ENCODE results near the gene MYH16. TPM values are rescaled to one million over a fixed set of nuclear protein-coding genes. Genes with fewer than 3 reads are reported as not detected.

The MYH16 gene
- total and polyA plus RNA-seq, 7 donors = 0.19 TPM; not detected in 6

DNA sequence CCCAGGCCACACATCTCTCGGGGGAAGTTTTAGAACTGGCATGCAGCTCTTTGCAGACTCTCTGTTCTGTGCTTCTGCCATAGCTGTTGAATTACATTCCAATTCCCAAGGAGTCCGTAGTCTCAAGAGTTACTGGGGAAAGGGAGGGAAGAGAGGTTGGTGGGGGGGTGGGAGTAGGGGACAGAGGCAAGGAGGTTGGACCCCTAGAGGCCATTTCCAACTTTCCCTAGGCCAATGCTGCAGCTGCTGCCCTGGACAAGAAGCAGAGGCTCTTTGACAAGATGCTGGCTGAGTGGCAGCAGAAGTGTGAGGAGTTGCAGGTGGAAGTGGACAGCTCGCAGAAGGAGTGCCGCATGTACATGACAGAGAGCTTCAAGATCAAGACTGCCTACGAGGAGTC is 23.8 kb downstream of the MYH16 start:
- Histone ChIP-seq H3K9me3 (no peaks in the 10 kb centered on the region), H3K27ac (no peak overlapping the region), H3K4me3 (no peak overlapping the region), H3K4me1 (no peaks in the 10 kb centered on the region), H3K36me3 (no peaks in the 10 kb centered on the region), H3K27me3 (no peaks in the 10 kb centered on the region)
- intact Hi-C loops (cut with DNase I) = loop anchor here (10.0 kb wide), 1 partner anchor 122 kb away; no protein-coding TSS in a partner anchor
- 89 to 92% methylated on average over 5 of the region's 5 CpGs for WGBS, 2 donors
- no peak for DNase-seq
- TF ChIP-seq POLR2AphosphoS5 (IDR thresholded peaks at IDR 0.05) (no peak), POLR2A (IDR thresholded peaks at IDR 0.05) (no peak), EP300 (IDR thresholded peaks at IDR 0.05) (no peak)
- TF ChIP-seq, protein P1, sequence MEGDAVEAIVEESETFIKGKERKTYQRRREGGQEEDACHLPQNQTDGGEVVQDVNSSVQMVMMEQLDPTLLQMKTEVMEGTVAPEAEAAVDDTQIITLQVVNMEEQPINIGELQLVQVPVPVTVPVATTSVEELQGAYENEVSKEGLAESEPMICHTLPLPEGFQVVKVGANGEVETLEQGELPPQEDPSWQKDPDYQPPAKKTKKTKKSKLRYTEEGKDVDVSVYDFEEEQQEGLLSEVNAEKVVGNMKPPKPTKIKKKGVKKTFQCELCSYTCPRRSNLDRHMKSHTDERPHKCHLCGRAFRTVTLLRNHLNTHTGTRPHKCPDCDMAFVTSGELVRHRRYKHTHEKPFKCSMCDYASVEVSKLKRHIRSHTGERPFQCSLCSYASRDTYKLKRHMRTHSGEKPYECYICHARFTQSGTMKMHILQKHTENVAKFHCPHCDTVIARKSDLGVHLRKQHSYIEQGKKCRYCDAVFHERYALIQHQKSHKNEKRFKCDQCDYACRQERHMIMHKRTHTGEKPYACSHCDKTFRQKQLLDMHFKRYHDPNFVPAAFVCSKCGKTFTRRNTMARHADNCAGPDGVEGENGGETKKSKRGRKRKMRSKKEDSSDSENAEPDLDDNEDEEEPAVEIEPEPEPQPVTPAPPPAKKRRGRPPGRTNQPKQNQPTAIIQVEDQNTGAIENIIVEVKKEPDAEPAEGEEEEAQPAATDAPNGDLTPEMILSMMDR (IDR thresholded peaks at IDR 0.05) = no peak

DNA sequence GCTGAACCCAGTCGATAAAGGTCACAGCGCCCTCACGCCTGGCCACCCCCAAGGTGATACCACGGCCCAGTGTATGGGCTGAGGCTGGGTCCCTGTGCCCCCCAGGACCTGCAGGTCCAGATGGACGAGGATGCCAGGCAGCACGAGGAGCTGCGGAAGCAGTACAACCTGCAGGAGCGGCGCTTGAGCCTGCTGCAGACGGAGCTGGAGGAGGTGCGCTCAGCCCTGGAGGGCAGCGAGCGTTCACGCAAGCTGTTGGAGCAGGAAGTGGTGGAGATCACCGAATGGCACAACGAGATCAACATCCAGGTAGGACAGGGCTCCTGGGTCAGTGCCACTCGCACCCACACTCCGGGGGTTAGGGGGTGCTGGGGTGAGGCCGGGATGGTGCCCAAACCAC is 28.9 kb downstream of the MYH16 start:
- intact Hi-C loops (cut with DNase I) = no loop called here
- Histone ChIP-seq H3K36me3 (no peaks in the 10 kb centered on the region), H3K9me3 (no peaks in the 10 kb centered on the region), H3K27me3 (no peaks in the 10 kb centered on the region), H3K27ac (no peak overlapping the region), H3K4me1 (no peaks in the 10 kb centered on the region), H3K4me3 (no peak overlapping the region)
- WGBS, 2 donors = 88 to 92% methylated on average over 19 of the region's 19 CpGs
- TF ChIP-seq POLR2A (IDR thresholded peaks at IDR 0.05) = no peak
- no peak for TF ChIP-seq POLR2AphosphoS5 (IDR thresholded peaks at IDR 0.05)
- TF ChIP-seq, protein P1 (IDR thresholded peaks at IDR 0.05) = no peak
- no peak for TF ChIP-seq EP300 (IDR thresholded peaks at IDR 0.05)
- no peak for DNase-seq

DNA sequence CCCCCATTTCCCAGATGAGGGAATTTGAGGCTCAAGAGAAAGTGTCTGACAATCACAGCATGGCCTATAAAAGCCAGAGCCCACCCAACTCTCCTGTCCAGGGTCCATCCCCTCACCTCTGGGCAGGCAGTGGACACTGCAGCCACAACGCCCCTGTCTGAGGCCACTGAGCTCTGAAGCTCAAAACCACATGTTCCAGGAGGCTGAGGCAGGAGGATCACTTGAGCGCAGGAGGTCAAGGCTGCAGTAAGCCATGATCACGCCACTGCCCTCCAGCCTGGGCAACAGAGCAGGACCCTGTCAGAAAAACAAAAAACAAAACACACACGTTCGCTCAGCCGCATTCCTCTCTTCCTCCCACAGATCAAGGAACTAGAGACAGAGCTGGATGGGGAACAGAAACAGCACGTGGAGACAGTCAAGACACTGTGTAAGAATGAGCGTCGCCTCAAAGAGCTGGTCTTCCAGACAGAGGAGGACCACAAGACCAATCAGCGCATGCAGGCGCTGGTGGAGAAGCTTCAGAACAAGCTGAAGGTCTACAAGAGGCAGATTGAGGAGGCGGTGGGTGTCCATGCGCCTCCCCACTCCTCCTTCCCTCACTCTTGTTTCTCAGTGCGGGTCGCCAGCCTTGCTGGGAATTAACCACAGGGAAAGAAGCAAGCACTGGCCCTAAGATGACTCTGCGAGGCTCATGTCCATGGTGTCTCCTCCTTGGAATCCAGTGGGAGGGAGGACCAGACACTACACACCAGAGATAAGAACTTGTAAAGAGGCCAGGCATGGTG is 33.0 kb downstream of the MYH16 start:
- no peak overlapping the region for H3K4me3 ChIP-seq
- H3K27me3 ChIP-seq = no peaks in the 10 kb centered on the region
- H3K4me1 ChIP-seq = no peaks in the 10 kb centered on the region
- no peak for DNase-seq
- no peaks in the 10 kb centered on the region for H3K9me3 ChIP-seq
- TF ChIP-seq POLR2A (IDR thresholded peaks at IDR 0.05) = no peak
- TF ChIP-seq, protein P1 (IDR thresholded peaks at IDR 0.05) = no peak
- TF ChIP-seq EP300 (IDR thresholded peaks at IDR 0.05) = no peak
- no peak for TF ChIP-seq POLR2AphosphoS5 (IDR thresholded peaks at IDR 0.05)
- intact Hi-C loops (cut with DNase I) = no loop called here
- WGBS, 2 donors = 88 to 90% methylated on average over 16 of the region's 16 CpGs
- H3K27ac ChIP-seq = no peak overlapping the region
- H3K36me3 ChIP-seq = no peaks in the 10 kb centered on the region

DNA sequence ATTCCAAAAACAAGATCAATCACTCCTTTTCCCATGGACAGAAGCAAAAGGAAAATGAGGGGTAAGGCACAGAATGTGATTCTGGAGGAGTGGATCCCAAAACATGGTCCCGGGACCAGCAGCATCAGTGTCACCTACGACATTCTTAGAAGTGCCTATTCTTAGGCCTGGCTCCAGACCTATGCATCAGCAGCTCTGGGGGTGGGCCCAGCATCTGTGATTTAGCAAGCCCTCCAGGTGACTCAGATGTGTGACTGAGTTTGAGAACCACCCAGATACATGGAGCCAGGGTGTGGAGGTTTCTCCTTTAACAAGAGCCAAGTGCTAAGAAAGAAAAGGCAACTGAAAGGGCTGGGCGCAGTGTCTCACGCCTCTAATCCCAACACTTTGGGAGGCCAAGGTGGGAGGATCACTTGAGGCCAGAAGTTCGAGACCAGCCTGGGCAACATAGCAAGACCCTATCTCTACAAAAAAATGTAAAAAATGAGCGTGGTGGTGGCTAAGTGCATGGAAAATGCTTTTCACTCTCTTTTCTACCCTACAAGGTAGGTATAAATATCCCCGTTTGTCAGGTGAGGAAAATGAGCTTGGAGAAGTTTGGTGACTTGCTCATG is 35.9 kb downstream of the MYH16 start:
- DNase-seq = no peak
- no peaks in the 10 kb centered on the region for H3K36me3 ChIP-seq
- TF ChIP-seq POLR2AphosphoS5 (IDR thresholded peaks at IDR 0.05) (no peak), EP300 (IDR thresholded peaks at IDR 0.05) (no peak), POLR2A (IDR thresholded peaks at IDR 0.05) (no peak)

DNA sequence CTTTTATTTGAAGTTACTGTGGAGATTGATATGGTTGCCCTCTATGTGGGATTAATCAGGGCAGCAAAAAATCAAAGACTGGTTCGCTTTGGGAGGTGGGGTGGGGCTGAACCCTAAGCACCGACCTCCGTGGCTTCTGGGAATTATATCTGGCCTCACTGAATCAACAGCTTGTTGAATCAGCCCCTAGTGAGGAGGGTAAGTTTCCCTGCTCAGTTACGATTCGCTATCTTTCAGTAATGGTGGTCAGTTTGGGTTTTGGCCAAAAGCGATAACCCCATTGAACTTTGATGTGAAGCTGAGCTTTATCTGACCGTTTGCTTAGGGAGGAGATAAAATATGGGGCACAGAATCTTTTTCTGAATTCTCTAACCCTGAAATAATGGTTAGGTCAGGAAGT is 36.5 kb downstream of the MYH16 start:
- Histone ChIP-seq H3K27me3 (no peaks in the 10 kb centered on the region), H3K4me3 (no peak overlapping the region), H3K4me1 (no peaks in the 10 kb centered on the region), H3K27ac (no peak overlapping the region), H3K36me3 (no peaks in the 10 kb centered on the region), H3K9me3 (no peaks in the 10 kb centered on the region)
- WGBS, 2 donors = 91 to 93% methylated on average over 7 of the region's 7 CpGs
- DNase-seq = no peak
- TF ChIP-seq, protein P1 (IDR thresholded peaks at IDR 0.05) = no peak
- TF ChIP-seq EP300 (IDR thresholded peaks at IDR 0.05) (no peak), POLR2A (IDR thresholded peaks at IDR 0.05) (no peak), POLR2AphosphoS5 (IDR thresholded peaks at IDR 0.05) (no peak)
- intact Hi-C loops (cut with DNase I) = no loop called here

More for the DNA sequence above, 35.9 kb downstream of the MYH16 start:
- no peaks in the 10 kb centered on the region for H3K27me3 ChIP-seq
- no peaks in the 10 kb centered on the region for H3K9me3 ChIP-seq
- WGBS, 2 donors = 92 to 95% methylated on average over 7 of the region's 7 CpGs
- no peaks in the 10 kb centered on the region for H3K4me1 ChIP-seq
- H3K27ac ChIP-seq = no peak overlapping the region
- no peak overlapping the region for H3K4me3 ChIP-seq
- intact Hi-C loops (cut with DNase I) = no loop called here
